IMR-90 (cell line): Measurements from ENCODE around the gene IL16. TPM values are rescaled to one million over a fixed set of nuclear protein-coding genes. Genes with fewer than 3 reads are reported as not detected.

Experiments
- ATAC-seq: fragments of 200-7000 bp; cut with Tn5 transposase; 2 replicates; pipeline ENCODE4 v1.9.1; 2020; ENCODE audit warnings: low read depth, mild to moderate bottlenecking, moderate library complexity
- BruUV-seq: library from RNA; stranded (reverse); fragments of 400-500 nt; replicated peaks from 2 replicates; lab custom pipeline; 2021; lab: Mats Ljungman, UMichigan
- CTCF ChIA-PET: fragments of 300-600 bp; formaldehyde crosslinking; extraction: SDS; loops from one replicate; lab custom pipeline; 2021; ENCODE audit warnings: antibody characterized with exemption; lab: Yijun Ruan, JAX
- POLR2A ChIA-PET: fragments of 300-600 bp; sonication (Branson Sonifier 250); formaldehyde crosslinking; loops from one replicate; lab custom pipeline; 2022; ENCODE audit warnings: antibody characterized with exemption; ENCODE audit not compliant: unreplicated experiment; lab: Charles Lee
- DNase-seq: peaks from one replicate; pipeline ENCODE4 v3.0.0; 2013
- H2AFZ ChIP-seq: replicated peaks from 2 replicates; pipeline ENCODE3; 2013; ENCODE audit warnings: low read length, mild to moderate bottlenecking; ENCODE audit not compliant: poor library complexity
- H2AK5ac ChIP-seq: 2 replicates; pipeline ENCODE4 v1.6.1; 2013; ENCODE audit warnings: low read depth, low read length, inconsistent platforms
- H2AK9ac ChIP-seq: replicated peaks from 2 replicates; pipeline ENCODE3; 2013; ENCODE audit warnings: mild to moderate bottlenecking, low read depth, low read length, moderate library complexity; ENCODE audit not compliant: poor library complexity
- H2BK120ac ChIP-seq: 2 replicates; pipeline ENCODE4 v1.6.1; 2013; ENCODE audit warnings: low read depth, low read length, inconsistent platforms
- H2BK15ac ChIP-seq: 3 replicates; pipeline ENCODE4 v1.6.1; 2013; ENCODE audit warnings: low read depth, low read length, inconsistent platforms
- H2BK20ac ChIP-seq: 2 replicates; pipeline ENCODE4 v1.6.1; 2013; ENCODE audit warnings: low read depth, mild to moderate bottlenecking, inconsistent platforms, low read length, moderate library complexity
- H2BK5ac ChIP-seq: 2 replicates; pipeline ENCODE4 v1.6.1; 2013; ENCODE audit warnings: mild to moderate bottlenecking, low read depth, low read length, inconsistent platforms; ENCODE audit not compliant: poor library complexity, severe bottlenecking
- H3K14ac ChIP-seq: replicated peaks from 2 replicates; pipeline ENCODE4 v1.6.1; 2013; ENCODE audit warnings: low read depth, low read length, inconsistent platforms
- H3K18ac ChIP-seq: 2 replicates; pipeline ENCODE4 v1.6.1; 2013; ENCODE audit warnings: low read depth, low read length, control low read depth
- H3K23ac ChIP-seq: 2 replicates; pipeline ENCODE4 v1.6.1; 2013; ENCODE audit warnings: low read depth, low read length, inconsistent platforms
- H3K27ac ChIP-seq: 2 replicates; pipeline ENCODE4 v1.5.1; 2013; ENCODE audit warnings: mild to moderate bottlenecking, control low read depth, low read length; ENCODE audit not compliant: insufficient read depth
- H3K27me3 ChIP-seq: 2 replicates; pipeline ENCODE4 v1.6.1; 2013; ENCODE audit warnings: low read length; ENCODE audit not compliant: control insufficient read depth, insufficient read depth
- H3K36me3 ChIP-seq: 2 replicates; pipeline ENCODE4 v1.6.1; 2013; ENCODE audit warnings: low read length, mixed read lengths; ENCODE audit not compliant: control insufficient read depth, insufficient read depth
- H3K4ac ChIP-seq: 2 replicates; pipeline ENCODE4 v1.6.1; 2013; ENCODE audit warnings: low read depth, low read length, inconsistent platforms
- H3K4me1 ChIP-seq: 2 replicates; pipeline ENCODE4 v1.6.1; 2013; ENCODE audit warnings: low read length, mixed read lengths; ENCODE audit not compliant: control insufficient read depth, insufficient read depth
- H3K4me2 ChIP-seq: 2 replicates; pipeline ENCODE4 v1.6.1; 2013; ENCODE audit warnings: low read depth, mild to moderate bottlenecking, control low read depth, low read length, moderate library complexity
- H3K4me3 ChIP-seq: 2 replicates; pipeline ENCODE4 v1.5.1; 2013; ENCODE audit warnings: low read depth, mild to moderate bottlenecking, control low read depth, low read length, moderate library complexity; ENCODE audit not compliant: insufficient read depth
- H3K56ac ChIP-seq: 2 replicates; pipeline ENCODE4 v1.6.1; 2013; ENCODE audit warnings: low read length, inconsistent platforms; ENCODE audit not compliant: insufficient read depth; ENCODE audit errors: extremely low read depth
- H3K79me1 ChIP-seq, 2 experiments: 2 replicates each; pipeline ENCODE4 v1.6.1; 2013; ENCODE audit warnings: low read length in 2 of 2, inconsistent platforms in 1 of 2, low read depth in 1 of 2
- H3K9ac ChIP-seq: 2 replicates; pipeline ENCODE4 v1.6.1; 2013; ENCODE audit warnings: low read depth, low read length, control low read depth
- H3K9me1 ChIP-seq: 2 replicates; pipeline ENCODE4 v1.6.1; 2013; ENCODE audit warnings: low read length, inconsistent platforms; ENCODE audit not compliant: insufficient read depth
- H3K9me3 ChIP-seq: 2 replicates; pipeline ENCODE4 v1.6.1; 2013; ENCODE audit warnings: low read length; ENCODE audit not compliant: control insufficient read depth, insufficient read depth
- H4K20me1 ChIP-seq: 2 replicates; pipeline ENCODE4 v1.6.1; 2013; ENCODE audit warnings: low read length, inconsistent platforms; ENCODE audit not compliant: insufficient read depth
- H4K5ac ChIP-seq: 2 replicates; pipeline ENCODE4 v1.6.1; 2013; ENCODE audit warnings: mild to moderate bottlenecking, low read depth, low read length, control low read depth
- H4K8ac ChIP-seq, 2 experiments: 2 replicates each; pipeline ENCODE4 v1.6.1; 2013; ENCODE audit warnings: low read depth in 2 of 2, low read length in 2 of 2, control low read depth in 1 of 2, inconsistent platforms in 1 of 2
- H4K91ac ChIP-seq: 2 replicates; pipeline ENCODE4 v1.6.1; 2013; ENCODE audit warnings: low read depth, low read length, inconsistent platforms; ENCODE audit not compliant: insufficient read depth
- BHLHE40 ChIP-seq: fragments of 150-350 bp; IDR thresholded peaks from 2 replicates; pipeline ENCODE4 v1.6.1; 2016; ENCODE audit warnings: mild to moderate bottlenecking, low read depth, low read length
- CEBPB ChIP-seq: IDR thresholded peaks from 2 replicates; pipeline ENCODE4 v1.6.1; 2012; ENCODE audit warnings: low read depth, low read length, improper control_type of control experiment
- MAFK ChIP-seq: IDR thresholded peaks from 2 replicates; pipeline ENCODE4 v1.6.1; 2012; ENCODE audit warnings: low read depth, low read length, improper control_type of control experiment
- MXI1 ChIP-seq: IDR thresholded peaks from 2 replicates; pipeline ENCODE4 v1.6.1; 2012; ENCODE audit warnings: low read depth, mild to moderate bottlenecking, low read length, moderate library complexity, borderline replicate concordance
- POLR2A ChIP-seq: IDR thresholded peaks from 2 replicates; pipeline ENCODE4 v1.6.1; 2012; ENCODE audit warnings: mild to moderate bottlenecking, low read depth, low read length
- RAD21 ChIP-seq: IDR thresholded peaks from 2 replicates; pipeline ENCODE4 v1.6.1; 2012; ENCODE audit warnings: low read length, improper control_type of control experiment
- RCOR1 ChIP-seq: IDR thresholded peaks from 2 replicates; pipeline ENCODE4 v1.6.1; 2012; ENCODE audit warnings: mild to moderate bottlenecking, low read length, improper control_type of control experiment; ENCODE audit not compliant: insufficient replicate concordance
- RFX5 ChIP-seq: IDR thresholded peaks from 2 replicates; pipeline ENCODE4 v1.8.0; 2012; ENCODE audit warnings: low read depth, mild to moderate bottlenecking, low read length, moderate library complexity
- WGBS, 2 experiments: methylation state at CpG; one replicate each; pipeline versions ENCODE4 v1.1.5 to v1.1.7; 2013; ENCODE audit warnings: missing lambda C conversion rate in 2 of 2; ENCODE audit not compliant: insufficient read length in 1 of 2; ENCODE audit errors: extremely low coverage in 2 of 2; 5-methylcytosine and 5-hydroxymethylcytosine counted together
- dilution Hi-C: fragments of 300-500 bp; cut with HindIII; formaldehyde crosslinking; loops from one replicate; pipeline ENCODE4 v1.14.3; 2018; ENCODE audit warnings: low sequenced_read_pairs; ENCODE audit not compliant: unreplicated experiment
- in situ Hi-C: fragments of 300-500 bp; cut with MboI; formaldehyde crosslinking; loops from 3 replicates; pipeline ENCODE4 v1.14.3; 2019; ENCODE audit warnings: low sequenced_read_pairs, inconsistent platforms, mixed read lengths
- intact Hi-C: fragments of 100-400 bp; cut with micrococcal nuclease; formaldehyde crosslinking; loops from 2 replicates; pipeline ENCODE4 v1.10.0; 2022
- polyA plus RNA-seq, 3 experiments: library from polyadenylated mRNA; depleted of rRNA; stranded (reverse); fragments of >200 nt; gene quantifications; 2 replicates each; pipeline ENCODE4 v1.2.3, GENCODE V29; 2012; ENCODE audit warnings: low replicate concordance in 1 of 3
- total RNA-seq: library from RNA; depleted of rRNA; stranded (reverse); fragments of >200 nt; gene quantifications from 2 replicates; pipeline ENCODE4 v1.2.3, GENCODE V29; 2012
- TF ChIP-seq, protein P1 (sequence below): conservative IDR thresholded peaks from 2 replicates; pipeline ENCODE4 v1.5.1; 2012; ENCODE audit warnings: mild to moderate bottlenecking, low read depth, low read length, improper control_type of control experiment
- TF ChIP-seq, protein P2 (sequence below): fragments of 150-350 bp; IDR thresholded peaks from 2 replicates; pipeline ENCODE4 v1.6.1; 2016; ENCODE audit warnings: low read depth, mild to moderate bottlenecking, low read length, moderate library complexity, borderline replicate concordance

The IL16 gene
- total and polyA plus RNA-seq, 2 of the 4 experiments (the other 2 are of a cell fraction): 0.18 to 0.27 TPM

DNA sequence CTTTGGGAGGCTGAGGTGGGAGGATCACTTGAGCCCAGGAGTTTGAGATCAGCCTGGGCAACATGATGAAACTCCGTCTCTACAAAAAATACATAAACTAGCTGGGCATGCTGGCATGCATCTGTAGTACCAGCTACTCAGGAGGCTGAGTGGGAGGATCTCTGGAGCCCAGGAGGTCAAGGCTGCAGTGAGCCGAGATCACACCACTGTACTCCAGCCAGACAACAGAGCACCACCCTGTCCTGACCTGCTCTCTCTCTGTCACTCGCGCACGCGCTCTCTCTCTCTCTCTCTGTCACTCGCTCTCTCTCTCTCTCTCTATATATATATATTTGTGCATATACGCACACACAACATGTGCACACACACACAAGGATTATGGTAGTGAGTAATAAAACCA lies 61.8 kb downstream of the IL16 start:
- no TSS peak for BruUV-seq
- Histone ChIP-seq H4K5ac (no peak overlapping the region), H3K9ac (no peak overlapping the region), H3K9me3 (no peaks in the 10 kb centered on the region), H2BK15ac (no peak overlapping the region), H3K36me3 (peaks cover 2% of the 10 kb centered on the region; the same call in 1 of the 2 replicates), H3K14ac (no peak overlapping the region), H3K27ac (no peak overlapping the region), H3K27me3 (no peaks in the 10 kb centered on the region), H2AK5ac (no peak overlapping the region), H3K23ac (no peak overlapping the region), H3K9me1 (peaks cover 8% of the 10 kb centered on the region), H4K91ac (no peak overlapping the region), H2BK20ac (no peak overlapping the region), H2BK5ac (no peak overlapping the region), H3K4ac (no peak overlapping the region), H3K4me1 (peaks cover 13% of the 10 kb centered on the region), H2BK120ac (no peak overlapping the region), H3K4me3 (no peak overlapping the region), H3K79me1 (0 out of 4 replicates have a peak, but pooled peaks cover 0 to 3% of the 10 kb centered on the region in 2 experiments), H2AK9ac (no peak overlapping the region), H3K4me2 (no peak overlapping the region), H2AFZ (no peak overlapping the region), H3K18ac (no peak overlapping the region), H4K20me1 (no peaks in the 10 kb centered on the region), H3K56ac (no peak overlapping the region), H4K8ac (no peak overlapping the region)
- dilution Hi-C loops: no loop called here
- POLR2A ChIA-PET: no interaction called here
- DNase-seq (no peak), ATAC-seq (no peak)
- intact Hi-C loops: no loop called here
- in situ Hi-C loops: no loop called here
- WGBS, 2 experiments: no CpG with 5 or more reads among the region's 8 CpGs
- TF ChIP-seq MAFK (no peak), CEBPB (no peak), MXI1 (no peak), RFX5 (no peak), BHLHE40 (no peak), RCOR1 (no peak), POLR2A (no peak), RAD21 (no peak)
- TF ChIP-seq, protein P1, sequence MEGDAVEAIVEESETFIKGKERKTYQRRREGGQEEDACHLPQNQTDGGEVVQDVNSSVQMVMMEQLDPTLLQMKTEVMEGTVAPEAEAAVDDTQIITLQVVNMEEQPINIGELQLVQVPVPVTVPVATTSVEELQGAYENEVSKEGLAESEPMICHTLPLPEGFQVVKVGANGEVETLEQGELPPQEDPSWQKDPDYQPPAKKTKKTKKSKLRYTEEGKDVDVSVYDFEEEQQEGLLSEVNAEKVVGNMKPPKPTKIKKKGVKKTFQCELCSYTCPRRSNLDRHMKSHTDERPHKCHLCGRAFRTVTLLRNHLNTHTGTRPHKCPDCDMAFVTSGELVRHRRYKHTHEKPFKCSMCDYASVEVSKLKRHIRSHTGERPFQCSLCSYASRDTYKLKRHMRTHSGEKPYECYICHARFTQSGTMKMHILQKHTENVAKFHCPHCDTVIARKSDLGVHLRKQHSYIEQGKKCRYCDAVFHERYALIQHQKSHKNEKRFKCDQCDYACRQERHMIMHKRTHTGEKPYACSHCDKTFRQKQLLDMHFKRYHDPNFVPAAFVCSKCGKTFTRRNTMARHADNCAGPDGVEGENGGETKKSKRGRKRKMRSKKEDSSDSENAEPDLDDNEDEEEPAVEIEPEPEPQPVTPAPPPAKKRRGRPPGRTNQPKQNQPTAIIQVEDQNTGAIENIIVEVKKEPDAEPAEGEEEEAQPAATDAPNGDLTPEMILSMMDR: no peak
- TF ChIP-seq, protein P2, sequence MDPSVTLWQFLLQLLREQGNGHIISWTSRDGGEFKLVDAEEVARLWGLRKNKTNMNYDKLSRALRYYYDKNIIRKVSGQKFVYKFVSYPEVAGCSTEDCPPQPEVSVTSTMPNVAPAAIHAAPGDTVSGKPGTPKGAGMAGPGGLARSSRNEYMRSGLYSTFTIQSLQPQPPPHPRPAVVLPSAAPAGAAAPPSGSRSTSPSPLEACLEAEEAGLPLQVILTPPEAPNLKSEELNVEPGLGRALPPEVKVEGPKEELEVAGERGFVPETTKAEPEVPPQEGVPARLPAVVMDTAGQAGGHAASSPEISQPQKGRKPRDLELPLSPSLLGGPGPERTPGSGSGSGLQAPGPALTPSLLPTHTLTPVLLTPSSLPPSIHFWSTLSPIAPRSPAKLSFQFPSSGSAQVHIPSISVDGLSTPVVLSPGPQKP: no peak
- CTCF ChIA-PET: interaction anchor here (1.1 kb wide), 1 partner anchor 76 kb away, joined by 4 read pairs; no protein-coding TSS in a partner anchor
